Activated naive CD4-positive, alpha-beta T cell treated with anti-CD3 and anti-CD28 coated beads, Interleukin-2, amount 10 ng/mL, durations not matched to agents 7 days and 5 days (primary cell): ENCODE measurements around the gene CCDC27.
A peak's percentile ranks its signal among the peaks of the same experiment; 100 is the strongest.
"Not testable (repeated sequence)": the region's sequence is repeated elsewhere in the genome, so short reads cannot be mapped to it uniquely, and the experiment has no call there.

Experiments
- CTCF ChIA-PET: fragments of 350-600 bp; sonication (Branson Sonifier 250); formaldehyde crosslinking; loops from one replicate; lab custom pipeline; 2021; ENCODE audit warnings: antibody characterized with exemption; lab: Charles Lee
- DNase-seq: peaks from one replicate; pipeline ENCODE4 v3.0.0-alpha.2; 2020
- H3K27ac Mint-ChIP-seq: one replicate; pipeline ENCODE4 v1.8.0; 2021; ENCODE audit warnings: mild to moderate bottlenecking, moderate library complexity, mixed read lengths
- H3K27me3 Mint-ChIP-seq: one replicate; pipeline ENCODE4 v1.8.0; 2021; ENCODE audit warnings: mild to moderate bottlenecking, mixed read lengths
- H3K36me3 Mint-ChIP-seq: one replicate; pipeline ENCODE4 v1.8.0; 2021; ENCODE audit warnings: mixed read lengths
- H3K4me1 Mint-ChIP-seq: one replicate; pipeline ENCODE4 v1.8.0; 2021; ENCODE audit warnings: mixed read lengths
- H3K4me3 Mint-ChIP-seq: one replicate; pipeline ENCODE4 v1.8.0; 2021; ENCODE audit warnings: mild to moderate bottlenecking, moderate library complexity, mixed read lengths
- H3K9me3 Mint-ChIP-seq: one replicate; pipeline ENCODE4 v1.8.0; 2021; ENCODE audit warnings: mixed read lengths

Gene CCDC27

DNA sequence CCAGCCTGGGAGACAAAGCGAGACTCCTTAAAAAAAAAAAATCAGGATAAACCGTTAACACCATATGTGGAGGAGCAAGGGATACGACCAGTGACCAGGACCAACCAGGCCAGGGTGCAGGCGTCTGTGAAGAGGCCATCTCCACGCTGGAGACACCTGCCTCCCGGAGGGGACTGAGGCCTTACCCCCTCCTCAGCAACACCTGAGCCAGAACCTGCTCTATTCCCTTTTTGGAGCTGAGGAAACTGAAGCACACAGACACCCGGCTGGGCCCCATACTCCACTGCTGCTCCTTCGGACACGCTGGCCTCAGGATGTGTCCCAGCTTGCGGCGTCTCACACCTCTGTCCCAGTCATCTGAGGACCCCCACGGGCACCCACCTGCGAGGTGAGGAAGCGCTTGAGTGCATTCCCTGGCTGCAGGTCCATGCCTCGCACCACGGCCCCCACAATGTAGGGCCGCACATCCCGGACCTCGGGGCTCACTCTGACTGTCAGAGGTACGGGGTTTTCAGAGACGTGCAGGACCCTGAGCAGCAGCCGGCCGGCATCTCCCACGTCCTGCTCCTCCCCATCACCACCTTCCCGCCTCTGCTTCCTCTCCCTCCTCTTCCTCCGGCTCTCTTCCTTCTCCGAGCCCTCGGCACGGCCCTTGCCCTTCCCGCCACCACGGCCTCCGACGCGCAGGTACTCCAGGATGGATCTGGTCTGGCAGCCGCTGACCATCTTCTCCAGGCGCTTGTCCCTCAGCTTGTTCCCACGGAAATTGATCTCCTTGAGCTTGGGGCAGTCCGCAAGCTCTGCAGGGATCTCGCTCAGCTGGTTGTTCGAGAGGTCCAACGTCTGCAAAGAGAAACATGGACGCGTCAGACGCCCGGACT is 34.5 kb downstream of the CCDC27 start:
- peaks cover 8% of the 10 kb centered on the region for H3K4me1 Mint-ChIP-seq
- no peak overlapping the region for H3K4me3 Mint-ChIP-seq
- H3K27ac Mint-ChIP-seq, result peak overlapping the region; percentile 52
- CTCF ChIA-PET, result interaction anchor here (1.1 kb wide), 1 partner anchor 11 kb away, joined by 3 read pairs; no protein-coding TSS in a partner anchor
- DNase-seq, result no peak
- no peaks in the 10 kb centered on the region for H3K9me3 Mint-ChIP-seq
- no peaks in the 10 kb centered on the region for H3K27me3 Mint-ChIP-seq
- H3K36me3 Mint-ChIP-seq, result peaks cover 33% of the 10 kb centered on the region

DNA sequence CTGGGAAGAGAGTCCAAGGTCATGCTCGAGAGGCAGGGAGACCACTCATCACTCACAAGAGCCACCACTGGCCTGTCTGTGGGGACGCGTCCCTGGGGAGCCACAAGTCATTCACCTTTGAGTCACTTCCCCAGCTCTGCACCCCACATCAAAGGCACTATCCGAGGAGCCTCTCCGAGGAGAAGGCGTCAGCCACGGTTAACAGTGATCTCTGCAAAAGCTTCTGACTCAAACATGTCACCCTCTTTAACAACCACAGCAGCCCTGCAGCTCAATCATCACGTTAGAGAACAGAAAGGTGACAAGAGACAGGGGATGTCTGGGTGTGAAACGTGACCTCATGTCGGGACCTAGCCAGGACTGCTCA is 35.1 kb downstream of the CCDC27 start:
- H3K36me3 Mint-ChIP-seq, result peaks cover 31% of the 10 kb centered on the region

DNA sequence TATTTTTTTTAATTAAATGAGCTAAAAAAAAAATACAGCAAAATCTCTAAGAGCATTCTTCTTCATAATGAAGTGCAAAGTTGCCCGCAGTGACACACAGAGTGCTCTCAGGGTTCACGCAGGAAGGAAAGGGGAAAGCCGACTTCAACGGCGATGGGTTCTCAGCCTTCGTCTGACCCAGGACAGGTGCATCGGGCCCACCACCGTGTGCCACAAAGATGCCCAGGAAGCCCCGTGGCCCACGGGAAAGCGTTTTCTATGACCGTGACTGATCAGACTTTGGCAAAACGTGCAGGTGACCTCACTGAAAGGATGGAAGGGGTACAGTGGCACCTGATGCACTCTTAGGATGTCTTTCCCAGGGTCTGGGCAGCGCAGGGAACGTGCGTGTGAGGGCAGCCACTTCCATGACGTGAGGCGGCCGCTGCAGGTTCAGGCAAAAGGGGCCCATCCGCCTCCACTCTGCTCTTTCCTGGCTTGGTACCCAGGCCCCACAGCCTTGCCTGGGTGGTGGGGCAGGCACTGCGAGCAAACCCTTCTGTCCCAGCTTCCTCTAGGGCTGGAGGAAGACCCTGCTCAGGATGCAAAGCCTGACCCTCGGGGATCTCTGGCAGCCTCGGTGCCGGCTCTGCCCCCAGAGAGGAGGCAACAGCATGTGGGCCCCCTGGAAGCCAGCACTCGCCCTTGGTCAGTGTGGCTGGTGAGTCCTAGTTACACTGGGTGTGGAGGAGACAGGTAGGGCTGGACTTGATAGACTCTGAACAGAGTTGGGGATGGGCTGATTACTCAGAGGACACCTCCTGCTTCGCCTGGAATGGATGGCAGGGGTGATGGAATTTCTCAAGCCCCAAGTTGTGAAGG is 35.7 kb downstream of the CCDC27 start:
- H3K27me3 Mint-ChIP-seq, result no peaks in the 10 kb centered on the region
- H3K36me3 Mint-ChIP-seq, result peaks cover 27% of the 10 kb centered on the region
- H3K9me3 Mint-ChIP-seq, result no peaks in the 10 kb centered on the region
- H3K4me1 Mint-ChIP-seq, result peaks cover 14% of the 10 kb centered on the region
- DNase-seq, result no peak
- peak overlapping the region; percentile 68 for H3K27ac Mint-ChIP-seq
- CTCF ChIA-PET, result interaction anchor here (1.1 kb wide), 1 partner anchor 12 kb away, joined by 3 read pairs; no protein-coding TSS in a partner anchor
- no peak overlapping the region for H3K4me3 Mint-ChIP-seq

More for the DNA sequence above, 35.1 kb downstream of the CCDC27 start:
- peaks cover 12% of the 10 kb centered on the region for H3K4me1 Mint-ChIP-seq
- no peak for DNase-seq
- no peaks in the 10 kb centered on the region for H3K9me3 Mint-ChIP-seq
- H3K27me3 Mint-ChIP-seq, result no peaks in the 10 kb centered on the region
- no peak overlapping the region for H3K4me3 Mint-ChIP-seq
- CTCF ChIA-PET, result interaction anchor here (1.1 kb wide), 1 partner anchor 11 kb away, joined by 3 read pairs; no protein-coding TSS in a partner anchor
- H3K27ac Mint-ChIP-seq, result no peak overlapping the region

DNA sequence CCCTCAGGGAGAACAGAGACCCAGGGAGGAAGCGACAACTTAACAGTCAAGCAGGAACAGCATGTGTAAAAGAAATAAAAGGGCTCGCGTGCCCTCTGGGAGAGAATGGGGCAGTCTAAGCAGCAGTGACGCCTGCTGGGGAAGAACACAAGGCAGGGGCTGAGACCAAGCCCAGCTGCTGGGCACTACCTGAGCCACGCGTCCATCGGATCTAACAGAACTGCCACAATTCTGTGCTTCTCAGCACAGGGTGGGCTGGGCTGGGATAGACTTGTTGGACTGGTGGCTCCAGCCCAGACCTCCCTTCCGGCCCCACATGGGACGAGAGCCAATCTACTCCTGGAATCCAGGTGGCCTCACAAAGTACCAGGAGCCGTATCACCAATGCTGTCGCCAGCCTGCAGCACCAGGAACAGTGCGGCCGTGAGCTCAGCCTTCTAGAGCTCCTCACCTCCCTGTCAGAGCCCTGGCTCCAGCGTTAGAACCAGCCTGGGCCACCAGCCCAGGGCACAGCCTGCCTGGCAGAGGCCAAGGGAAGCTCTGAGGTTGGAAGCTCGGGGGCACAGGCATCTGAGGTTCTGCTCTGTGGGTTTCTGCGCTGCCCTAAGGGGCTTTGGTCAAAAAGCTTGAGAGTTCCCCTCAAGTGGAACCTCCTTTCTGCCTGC is 36.6 kb downstream of the CCDC27 start:
- Mint-ChIP-seq H3K27me3 (no peaks in the 10 kb centered on the region), H3K36me3 (peaks cover 28% of the 10 kb centered on the region), H3K4me3 (no peak overlapping the region), H3K27ac (no peak overlapping the region), H3K9me3 (no peaks in the 10 kb centered on the region), H3K4me1 (peaks cover 22% of the 10 kb centered on the region)
- CTCF ChIA-PET, result interaction anchor here (0.7 kb wide), 1 partner anchor 1244 kb away, joined by 3 read pairs; no protein-coding TSS in a partner anchor
- no peak for DNase-seq

DNA sequence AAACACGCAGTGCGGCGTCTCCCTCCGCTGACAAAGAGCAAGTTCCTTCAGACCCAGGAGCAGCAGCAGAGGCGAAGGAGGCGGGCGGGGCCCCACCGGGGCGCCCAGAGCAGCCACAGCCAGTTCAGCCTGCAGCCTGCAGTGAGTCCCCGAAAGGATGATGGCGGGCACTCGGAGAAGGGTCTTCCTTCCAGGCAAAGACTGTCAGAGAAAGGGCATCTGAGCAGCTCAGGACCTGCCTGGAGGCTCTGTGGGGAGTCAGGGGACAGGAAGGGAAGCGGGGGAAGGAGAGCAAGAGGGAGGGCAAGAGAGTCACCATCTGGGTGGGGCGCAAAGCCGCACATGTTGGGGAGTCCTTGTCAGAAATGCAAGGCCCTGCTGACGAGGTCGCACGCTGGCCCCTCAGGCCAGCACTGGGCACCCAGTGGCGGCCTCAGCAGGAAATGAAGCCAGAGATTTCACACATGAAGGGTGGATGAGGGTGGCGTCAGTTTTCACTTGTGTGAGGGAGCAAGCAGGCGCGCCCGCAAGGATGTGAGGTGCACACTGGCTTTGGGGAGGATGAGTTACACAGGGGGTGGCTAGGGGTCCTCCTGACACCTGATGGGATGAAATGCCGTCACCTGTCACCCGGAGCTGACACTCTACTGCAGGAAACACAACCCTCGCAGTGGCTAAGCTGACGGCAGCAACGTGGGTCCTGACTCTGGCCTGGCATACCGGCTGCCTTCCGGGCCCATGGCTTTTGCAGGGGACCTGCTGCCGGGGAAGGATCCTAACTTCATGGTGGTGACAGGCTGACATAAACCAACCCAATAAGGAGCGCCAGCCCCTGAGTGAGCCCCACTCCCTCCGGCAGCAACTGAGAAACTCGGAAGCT is 37.4 kb downstream of the CCDC27 start:
- CTCF ChIA-PET, result interaction anchor here (0.9 kb wide), 1 partner anchor 14 kb away, joined by 3 read pairs; no protein-coding TSS in a partner anchor

DNA sequence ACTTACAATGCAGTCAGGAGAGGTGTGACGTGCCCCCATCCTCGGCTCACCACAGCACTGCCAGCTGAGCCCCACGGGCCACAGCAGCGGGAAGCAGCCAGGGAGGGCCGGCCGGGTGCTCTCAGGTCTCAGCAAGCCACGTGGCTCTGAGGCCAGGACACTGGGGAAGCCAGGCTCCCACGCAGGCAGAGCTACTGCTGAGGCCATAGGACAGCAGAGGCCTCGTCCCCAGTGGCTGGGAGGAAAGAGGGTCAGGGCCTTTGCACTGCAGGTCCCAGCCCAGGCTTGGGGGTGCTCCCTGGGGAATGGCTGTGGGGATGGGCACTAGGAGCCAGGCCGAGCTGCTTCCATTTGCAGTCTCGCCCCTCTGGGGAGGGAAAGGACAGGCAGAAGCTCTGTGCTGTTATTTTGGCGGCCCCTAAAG is 38.3 kb downstream of the CCDC27 start:
- Mint-ChIP-seq H3K27me3 (no peaks in the 10 kb centered on the region), H3K27ac (no peak overlapping the region), H3K4me3 (no peak overlapping the region), H3K9me3 (no peaks in the 10 kb centered on the region), H3K36me3 (peaks cover 15% of the 10 kb centered on the region), H3K4me1 (peaks cover 36% of the 10 kb centered on the region)
- CTCF ChIA-PET, result interaction anchor here (0.9 kb wide), 1 partner anchor 14 kb away, joined by 3 read pairs; no protein-coding TSS in a partner anchor
- no peak for DNase-seq

More for the DNA sequence above, 37.4 kb downstream of the CCDC27 start:
- H3K4me3 Mint-ChIP-seq, result no peak overlapping the region
- H3K9me3 Mint-ChIP-seq, result no peaks in the 10 kb centered on the region
- no peak overlapping the region for H3K27ac Mint-ChIP-seq
- no peaks in the 10 kb centered on the region for H3K27me3 Mint-ChIP-seq
- H3K36me3 Mint-ChIP-seq, result peaks cover 20% of the 10 kb centered on the region
- no peak for DNase-seq
- peaks cover 30% of the 10 kb centered on the region for H3K4me1 Mint-ChIP-seq

DNA sequence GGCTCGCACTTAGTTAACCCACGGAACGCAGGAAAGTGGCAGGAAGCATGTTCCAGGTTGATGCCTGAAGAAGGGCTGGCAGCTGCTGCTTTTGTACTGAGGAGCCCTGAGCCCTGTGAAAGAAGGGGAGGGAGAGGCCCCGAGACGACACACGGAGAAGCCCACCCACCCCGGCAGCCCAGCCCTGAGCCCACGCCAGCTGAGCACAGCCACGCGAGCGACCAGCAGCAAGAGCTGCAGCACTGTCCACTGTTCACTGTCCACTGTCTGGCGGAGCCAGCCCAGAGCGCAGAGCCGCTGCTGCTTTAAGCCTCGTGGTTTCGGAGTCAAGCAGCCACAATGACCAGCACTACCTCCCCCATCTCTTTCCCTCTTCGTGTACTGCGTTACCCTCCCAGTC is 38.7 kb downstream of the CCDC27 start:
- H3K27ac Mint-ChIP-seq, result no peak overlapping the region
- H3K4me3 Mint-ChIP-seq, result no peak overlapping the region
- CTCF ChIA-PET, result no interaction called here
- no peaks in the 10 kb centered on the region for H3K9me3 Mint-ChIP-seq
- H3K4me1 Mint-ChIP-seq, result peaks cover 37% of the 10 kb centered on the region
- no peak for DNase-seq
- no peaks in the 10 kb centered on the region for H3K27me3 Mint-ChIP-seq
- H3K36me3 Mint-ChIP-seq, result peaks cover 14% of the 10 kb centered on the region

DNA sequence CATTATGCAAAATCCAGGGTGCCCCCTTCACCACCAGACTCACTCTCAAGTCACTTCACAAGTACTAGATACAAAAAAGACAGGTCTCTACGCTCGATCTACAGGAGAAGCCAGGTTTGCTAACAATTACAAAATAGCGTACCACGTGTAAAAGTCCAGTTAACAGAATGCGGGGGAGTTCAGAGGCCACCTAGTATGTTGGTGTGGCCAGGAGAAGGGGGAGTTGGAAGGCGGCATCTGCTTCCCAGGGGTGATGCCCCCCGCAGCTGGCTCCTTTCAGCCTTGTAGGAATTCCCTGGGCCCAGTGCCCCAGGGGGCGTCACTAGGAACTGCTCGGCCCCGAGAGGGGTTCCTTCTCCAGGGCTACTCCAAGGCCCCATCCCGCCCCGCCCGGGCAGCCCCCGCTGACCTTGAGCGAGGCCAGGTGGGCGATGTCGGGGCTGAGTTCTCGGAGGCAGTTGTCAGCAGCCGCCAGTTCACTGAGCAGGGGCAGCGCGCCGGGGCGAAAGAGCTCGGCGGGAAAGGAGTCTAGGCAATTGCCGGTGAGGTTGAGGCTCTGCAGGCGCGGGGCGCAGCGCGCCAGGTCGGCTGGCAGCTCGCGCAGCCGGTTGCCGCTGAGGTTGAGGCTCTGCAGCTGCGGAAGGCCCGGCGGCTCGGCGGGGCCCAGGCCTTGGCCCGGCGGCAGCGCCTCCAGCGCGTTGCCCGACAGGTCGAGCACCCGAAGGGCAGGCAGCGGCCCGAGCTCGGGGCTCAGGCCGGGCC is 43.4 kb downstream of the CCDC27 start:
- peak; percentile 38 for DNase-seq
- Mint-ChIP-seq H3K36me3 (peaks cover 14% of the 10 kb centered on the region), H3K9me3 (no peaks in the 10 kb centered on the region), H3K27ac (peak overlapping the region; percentile 84), H3K4me3 (peak overlapping the region; percentile 85), H3K4me1 (peaks cover 40% of the 10 kb centered on the region), H3K27me3 (peaks cover 14% of the 10 kb centered on the region)
- CTCF ChIA-PET, result interaction anchor here (1.5 kb wide), 1 partner anchor 10 kb away, joined by 3 read pairs; no protein-coding TSS in a partner anchor

DNA sequence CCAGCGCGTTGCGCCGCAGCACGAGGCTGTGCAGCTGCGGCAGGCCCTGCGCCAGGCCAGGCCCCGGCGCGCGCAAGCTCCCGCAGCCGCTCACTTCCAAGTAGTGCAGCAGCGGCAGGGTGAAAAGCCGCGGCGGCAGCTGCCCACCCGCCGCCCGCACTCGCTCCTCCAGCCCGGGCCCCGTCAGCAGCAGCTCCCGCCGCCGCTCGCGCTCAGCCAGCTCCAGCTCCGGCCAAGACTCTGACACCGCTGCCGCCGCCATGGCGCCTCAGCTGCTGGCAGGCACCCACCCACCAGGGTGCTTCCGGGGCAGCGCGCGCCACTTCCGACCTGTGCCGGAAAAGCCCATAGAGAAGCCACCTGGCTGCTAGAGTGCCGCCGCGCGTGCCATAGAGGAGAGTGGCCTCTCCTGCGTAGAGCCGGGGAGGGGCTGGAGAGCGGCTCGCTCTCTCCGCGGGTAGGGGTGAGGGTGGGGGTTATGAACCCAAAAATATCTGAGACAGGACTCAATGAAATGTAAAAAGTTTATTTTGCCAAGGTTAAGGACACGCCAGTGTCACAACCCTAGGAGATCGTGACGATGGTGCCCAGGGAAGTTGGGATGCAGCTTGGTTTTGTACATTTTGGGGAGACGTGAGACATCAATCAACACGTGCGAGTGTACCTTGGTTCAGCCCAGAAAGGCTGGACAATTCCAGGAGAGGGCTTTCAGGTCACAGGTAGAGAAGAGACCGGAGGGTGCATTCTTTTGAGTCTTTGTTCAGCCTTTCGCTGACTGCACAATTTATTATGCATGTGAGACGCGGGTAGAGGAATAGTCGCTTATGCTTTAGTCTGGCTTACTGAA is 44.2 kb downstream of the CCDC27 start, which contains the start of gene LRRC47:
Gene LRRC47, minus strand, starts transcription at position 284 of the 847 bp plus-strand sequence. Its CDS starts 22 bp downstream, at position 262.
- H3K36me3 Mint-ChIP-seq, result peaks cover 14% of the 10 kb centered on the region
- CTCF ChIA-PET, result interaction anchor here (1.0 to 1.5 kb wide), 3 partner anchors 9 to 29 kb away, joined by 3 read pairs; no protein-coding TSS in a partner anchor
- peaks cover 44% of the 10 kb centered on the region for H3K4me1 Mint-ChIP-seq
- H3K27ac Mint-ChIP-seq, result peak within 1 kb of the TSS; percentile 93
- H3K9me3 Mint-ChIP-seq, result no peaks in the 10 kb centered on the region
- peak; percentile 97 for DNase-seq
- peak within 1 kb of the TSS; percentile 90 for H3K4me3 Mint-ChIP-seq
- H3K27me3 Mint-ChIP-seq, result peaks cover 21% of the 10 kb centered on the region

DNA sequence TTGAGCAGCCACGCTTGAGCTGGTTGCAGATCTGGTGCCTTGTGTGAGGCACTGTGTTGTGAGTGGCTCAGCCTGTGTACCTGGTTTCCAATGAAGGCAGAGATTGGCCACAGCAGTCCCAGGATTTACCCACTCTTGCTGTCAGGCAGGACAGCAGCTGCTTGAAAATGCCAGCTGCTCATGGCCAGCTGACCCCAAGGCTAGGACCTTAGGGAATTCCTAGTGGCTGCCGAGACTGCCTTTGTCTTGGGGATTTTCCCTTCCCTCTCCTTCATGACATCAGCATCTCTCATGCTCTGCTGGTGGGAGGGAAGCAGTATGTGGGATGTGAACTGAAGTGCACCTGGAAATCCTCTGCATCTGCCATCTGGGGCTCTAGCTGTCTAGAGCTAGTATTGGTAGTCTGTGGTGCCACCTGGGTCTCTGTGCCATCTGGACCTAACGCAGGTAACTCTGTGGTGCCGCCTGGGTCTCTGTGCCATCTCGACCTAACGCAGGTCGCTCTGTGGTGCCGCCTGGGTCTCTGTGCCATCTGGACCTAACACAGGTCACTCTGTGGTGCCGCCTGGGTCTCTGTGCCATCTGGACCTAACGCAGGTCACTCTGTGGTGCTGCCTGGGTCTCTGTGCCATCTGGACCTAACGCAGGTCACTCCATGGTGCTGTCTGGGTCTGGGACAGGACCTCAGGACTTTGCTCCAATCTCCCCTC is 47.9 kb downstream of the CCDC27 start:
- DNase-seq, result no peak
- peak overlapping the region; percentile 49 for H3K27ac Mint-ChIP-seq

DNA sequence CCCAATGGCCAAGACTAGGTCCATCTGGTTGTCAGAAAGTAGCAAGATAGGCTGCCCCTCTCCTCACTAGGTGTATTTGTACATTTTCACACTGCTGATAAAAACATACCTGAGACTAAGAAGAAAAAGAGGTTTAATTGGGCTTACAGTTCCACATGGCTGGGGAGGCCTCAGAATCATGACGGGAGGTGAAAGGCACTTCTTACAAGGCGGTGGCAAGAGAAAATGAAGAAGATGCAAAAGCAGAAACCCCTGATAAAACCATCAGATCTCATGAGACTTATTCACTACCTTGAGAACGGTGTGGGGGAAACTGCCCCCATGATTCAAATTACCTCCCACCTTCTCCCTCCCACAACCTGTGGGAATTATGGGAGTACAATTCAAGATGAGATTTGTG is 48.5 kb downstream of the CCDC27 start:
- H3K4me1 Mint-ChIP-seq, result peaks cover 16% of the 10 kb centered on the region
- not testable (repeated sequence) for H3K4me3 Mint-ChIP-seq, H3K27ac Mint-ChIP-seq, DNase-seq, H3K9me3 Mint-ChIP-seq, H3K36me3 Mint-ChIP-seq
- peaks cover 29% of the 10 kb centered on the region for H3K27me3 Mint-ChIP-seq
- CTCF ChIA-PET, result interaction anchor here (1.6 to 2.5 kb wide), 4 partner anchors 20 to 45 kb away, joined by 3 to 12 read pairs (median 7); no protein-coding TSS in a partner anchor

More for the DNA sequence above, 47.9 kb downstream of the CCDC27 start:
- H3K4me3 Mint-ChIP-seq, result no peak overlapping the region
- H3K9me3 Mint-ChIP-seq, result no peaks in the 10 kb centered on the region
- CTCF ChIA-PET, result interaction anchor here (1.0 to 1.7 kb wide), 3 partner anchors 21 to 27 kb away, joined by 3 to 8 read pairs (median 4); no protein-coding TSS in a partner anchor
- H3K27me3 Mint-ChIP-seq, result peaks cover 26% of the 10 kb centered on the region
- H3K36me3 Mint-ChIP-seq, result peaks cover 5% of the 10 kb centered on the region
- peaks cover 20% of the 10 kb centered on the region for H3K4me1 Mint-ChIP-seq
